ENCODE data around the gene TTC7B.
A peak's percentile ranks its signal among the peaks of the same experiment; 100 is the strongest.

TTC7B gene

DNA sequence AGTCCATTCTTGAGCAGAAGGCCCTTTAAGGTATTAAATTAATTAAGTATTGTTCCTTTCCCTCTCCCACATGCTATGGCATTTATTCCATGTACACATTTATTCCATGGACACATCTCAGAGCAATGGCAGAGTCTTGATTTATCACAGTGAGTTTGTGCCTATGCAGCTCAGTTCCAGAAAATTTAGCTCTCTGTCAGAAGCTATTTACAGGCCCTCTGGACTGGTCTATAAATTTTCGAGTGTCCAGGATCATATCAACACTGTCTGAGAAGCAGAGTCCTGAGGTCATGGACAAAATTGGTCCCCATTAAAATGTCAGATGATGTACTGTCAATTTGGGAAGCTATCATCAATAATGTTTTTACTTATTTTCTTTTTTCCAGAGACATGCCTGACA lies 65.5 kb downstream of the TTC7B start:
- no peaks in the 10 kb centered on the region for H3K36me3 ChIP-seq
- H3K4me3 ChIP-seq (ENCODE audit: low read depth, low read length) = no peak overlapping the region
- DNase-seq = no peak
- TF ChIP-seq, protein P1, sequence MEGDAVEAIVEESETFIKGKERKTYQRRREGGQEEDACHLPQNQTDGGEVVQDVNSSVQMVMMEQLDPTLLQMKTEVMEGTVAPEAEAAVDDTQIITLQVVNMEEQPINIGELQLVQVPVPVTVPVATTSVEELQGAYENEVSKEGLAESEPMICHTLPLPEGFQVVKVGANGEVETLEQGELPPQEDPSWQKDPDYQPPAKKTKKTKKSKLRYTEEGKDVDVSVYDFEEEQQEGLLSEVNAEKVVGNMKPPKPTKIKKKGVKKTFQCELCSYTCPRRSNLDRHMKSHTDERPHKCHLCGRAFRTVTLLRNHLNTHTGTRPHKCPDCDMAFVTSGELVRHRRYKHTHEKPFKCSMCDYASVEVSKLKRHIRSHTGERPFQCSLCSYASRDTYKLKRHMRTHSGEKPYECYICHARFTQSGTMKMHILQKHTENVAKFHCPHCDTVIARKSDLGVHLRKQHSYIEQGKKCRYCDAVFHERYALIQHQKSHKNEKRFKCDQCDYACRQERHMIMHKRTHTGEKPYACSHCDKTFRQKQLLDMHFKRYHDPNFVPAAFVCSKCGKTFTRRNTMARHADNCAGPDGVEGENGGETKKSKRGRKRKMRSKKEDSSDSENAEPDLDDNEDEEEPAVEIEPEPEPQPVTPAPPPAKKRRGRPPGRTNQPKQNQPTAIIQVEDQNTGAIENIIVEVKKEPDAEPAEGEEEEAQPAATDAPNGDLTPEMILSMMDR (IDR thresholded peaks at IDR 0.05; ENCODE audit: low read depth, low read length) = no peak
- no peaks in the 10 kb centered on the region for H3K4me1 ChIP-seq
- H3K27me3 ChIP-seq = no peaks in the 10 kb centered on the region
- H3K9me3 ChIP-seq = no peaks in the 10 kb centered on the region; the same call in 1 of the 2 replicates

DNA sequence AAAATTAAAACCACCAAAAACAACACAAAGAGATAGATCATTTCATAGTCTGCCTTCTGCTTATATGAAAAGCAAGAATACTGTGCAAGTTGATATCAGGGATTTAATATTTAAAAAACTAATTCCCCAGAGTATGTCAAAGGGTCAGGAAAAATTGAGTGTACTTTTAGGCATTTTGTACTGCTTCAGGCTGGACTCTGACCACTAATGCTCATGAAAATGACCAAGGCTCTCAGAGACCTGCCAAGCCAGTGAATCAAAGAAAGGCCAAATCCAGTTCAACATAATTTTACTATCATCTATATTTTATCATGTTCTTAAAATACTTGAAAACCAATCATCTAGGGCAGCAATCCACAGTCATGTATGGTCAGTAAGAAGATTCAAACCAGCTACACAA lies 66.0 kb downstream of the TTC7B start:
- Histone ChIP-seq H3K4me3 (ENCODE audit: low read depth, low read length) (no peak overlapping the region), H3K36me3 (no peaks in the 10 kb centered on the region), H3K4me1 (no peaks in the 10 kb centered on the region), H3K27me3 (no peaks in the 10 kb centered on the region), H3K9me3 (no peaks in the 10 kb centered on the region; the same call in 1 of the 2 replicates)
- TF ChIP-seq, protein P1 (IDR thresholded peaks at IDR 0.05; ENCODE audit: low read depth, low read length) = no peak
- DNase-seq = no peak

DNA sequence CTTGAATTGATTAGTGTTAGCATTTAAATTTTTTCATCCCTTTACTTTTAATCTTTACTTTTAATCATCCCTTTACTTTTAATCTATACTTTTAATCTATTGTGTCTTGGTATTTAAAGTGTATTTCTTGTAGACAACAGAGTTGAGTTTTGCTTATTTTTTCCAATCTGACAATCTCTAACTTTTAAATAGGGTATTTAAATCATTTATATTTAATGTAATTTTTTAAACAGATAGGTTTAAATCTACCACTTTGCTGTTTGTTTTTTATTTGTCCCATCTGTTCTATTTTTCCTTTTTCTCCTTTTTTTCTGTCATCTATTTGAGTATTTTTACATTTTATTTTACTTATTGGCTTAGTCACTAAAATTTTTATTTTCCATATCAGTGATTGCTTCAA lies 68.3 kb downstream of the TTC7B start:
- Histone ChIP-seq H3K4me1 (peaks cover 9% of the 10 kb centered on the region), H3K9me3 (no peaks in the 10 kb centered on the region; the same call in 1 of the 2 replicates), H3K4me3 (ENCODE audit: low read depth, low read length) (no peak overlapping the region), H3K36me3 (no peaks in the 10 kb centered on the region), H3K27me3 (no peaks in the 10 kb centered on the region)
- TF ChIP-seq, protein P1 (IDR thresholded peaks at IDR 0.05; ENCODE audit: low read depth, low read length) = no peak
- DNase-seq = no peak

DNA sequence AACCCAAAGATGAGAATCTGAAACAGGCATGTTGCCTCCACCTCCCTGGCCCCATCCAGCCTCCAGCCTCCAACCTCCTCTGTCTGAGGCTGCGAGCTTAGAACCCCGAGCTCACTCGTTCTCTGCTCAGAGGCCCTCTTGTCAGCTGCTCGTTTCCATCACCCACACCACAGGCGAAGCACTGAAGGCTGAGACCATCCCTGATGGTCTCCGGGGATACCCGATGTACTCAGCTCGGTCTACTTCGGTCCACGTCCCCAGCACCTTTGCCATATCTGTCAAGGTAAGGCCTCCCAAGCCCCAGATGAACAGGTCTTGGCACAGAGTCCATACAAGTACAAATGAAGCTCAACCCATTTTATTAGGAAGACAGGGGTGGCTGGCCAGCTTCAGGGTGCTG lies 72.4 kb downstream of the TTC7B start:
- Histone ChIP-seq H3K36me3 (no peaks in the 10 kb centered on the region), H3K4me3 (ENCODE audit: low read depth, low read length) (no peak overlapping the region), H3K9me3 (no peaks in the 10 kb centered on the region; the same call in 1 of the 2 replicates), H3K27me3 (no peaks in the 10 kb centered on the region), H3K4me1 (peaks cover 29% of the 10 kb centered on the region)
- TF ChIP-seq, protein P1 (IDR thresholded peaks at IDR 0.05; ENCODE audit: low read depth, low read length) = no peak
- DNase-seq = no peak

DNA sequence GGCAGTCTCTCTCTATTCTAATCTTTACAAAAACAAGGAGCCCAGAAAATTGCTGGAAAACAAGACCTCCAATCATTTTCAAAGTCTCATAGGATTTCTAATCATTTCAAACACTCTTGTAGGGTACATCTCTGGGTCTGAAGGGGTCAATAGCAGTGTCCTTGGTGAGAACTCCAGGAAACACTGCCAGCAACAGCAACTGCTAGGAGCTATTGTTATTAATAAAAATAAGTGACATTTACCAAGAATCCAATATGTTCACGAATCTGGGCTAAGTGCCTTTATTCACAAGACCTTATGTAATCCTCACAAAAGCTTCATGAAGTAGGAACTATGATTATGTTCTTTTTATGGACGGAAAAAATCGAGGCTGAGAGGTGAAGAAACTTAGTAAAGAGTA lies 72.8 kb downstream of the TTC7B start:
- no peaks in the 10 kb centered on the region for H3K27me3 ChIP-seq
- H3K4me1 ChIP-seq = peaks cover 32% of the 10 kb centered on the region
- no peak overlapping the region for H3K4me3 ChIP-seq (ENCODE audit: low read depth, low read length)
- no peaks in the 10 kb centered on the region for H3K36me3 ChIP-seq
- TF ChIP-seq, protein P1 (IDR thresholded peaks at IDR 0.05; ENCODE audit: low read depth, low read length) = no peak
- no peak for DNase-seq
- H3K9me3 ChIP-seq = no peaks in the 10 kb centered on the region

DNA sequence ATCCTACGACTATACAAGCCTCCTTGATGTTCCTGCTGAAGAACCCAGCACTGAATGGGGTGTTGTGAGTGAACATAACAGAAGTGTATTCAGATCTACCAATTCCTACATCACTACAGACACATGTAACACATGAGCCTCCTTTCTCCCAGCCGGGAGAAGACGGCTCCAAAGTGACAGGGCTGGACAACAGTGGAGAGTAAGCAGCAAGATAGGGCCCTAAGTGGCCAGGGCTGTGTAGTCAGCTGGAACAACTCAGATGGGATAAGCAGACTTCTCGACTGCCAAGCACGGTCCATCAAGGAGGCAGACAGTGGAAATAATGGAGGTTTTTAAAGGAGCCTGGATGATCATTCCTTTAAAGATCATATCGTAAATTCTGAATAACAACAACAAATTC lies 73.5 kb downstream of the TTC7B start:
- Histone ChIP-seq H3K9me3 (no peaks in the 10 kb centered on the region), H3K4me1 (peaks cover 32% of the 10 kb centered on the region), H3K27me3 (no peaks in the 10 kb centered on the region), H3K4me3 (ENCODE audit: low read depth, low read length) (no peak overlapping the region), H3K36me3 (no peaks in the 10 kb centered on the region)
- peak; percentile 52 for DNase-seq
- TF ChIP-seq, protein P1 (IDR thresholded peaks at IDR 0.05; ENCODE audit: low read depth, low read length) = no peak

Data from BE2C (cell line).